Neural progenitor cell (in vitro differentiated cells): ENCODE data around the gene MICA. TPM values are rescaled to one million over a fixed set of nuclear protein-coding genes. Genes with fewer than 3 reads are reported as not detected.
"Not testable (repeated sequence)": the region's sequence is repeated elsewhere in the genome, so short reads cannot be mapped to it uniquely, and the experiment has no call there.

Experiments
- DNase-seq: peaks from one replicate; pipeline ENCODE4 v3.0.0-alpha.2; 2016; ENCODE audit warnings: low spot score
- H2AFZ ChIP-seq: fragments of 200-600 bp; sonication (generic); replicated peaks from 2 replicates; pipeline ENCODE4 v1.6.1; 2016; ENCODE audit warnings: antibody characterized with exemption
- H3F3A ChIP-seq: fragments of 200-600 bp; sonication (generic); 2 replicates; pipeline ENCODE4 v1.6.1; 2016; ENCODE audit warnings: antibody characterized with exemption, low read depth
- H3K27ac ChIP-seq: fragments of 200-600 bp; sonication (generic); 2 replicates; pipeline ENCODE4 v1.5.1; 2016; ENCODE audit warnings: mild to moderate bottlenecking
- H3K27me3 ChIP-seq: fragments of 200-600 bp; sonication (generic); 2 replicates; pipeline ENCODE4 v1.6.1; 2016; ENCODE audit warnings: mild to moderate bottlenecking, moderate library complexity
- H3K36me3 ChIP-seq: fragments of 200-600 bp; sonication (generic); 2 replicates; pipeline ENCODE4 v1.5.1; 2016
- H3K4me1 ChIP-seq: fragments of 200-600 bp; sonication (generic); 2 replicates; pipeline ENCODE4 v1.6.1; 2016; ENCODE audit warnings: mixed run types
- H3K4me2 ChIP-seq: fragments of 200-600 bp; sonication (generic); 2 replicates; pipeline ENCODE4 v1.6.1; 2016
- H3K4me3 ChIP-seq: fragments of 200-600 bp; sonication (generic); 2 replicates; pipeline ENCODE4 v1.5.1; 2016
- H3K79me2 ChIP-seq: fragments of 200-600 bp; sonication (generic); 2 replicates; pipeline ENCODE4 v1.6.1; 2016; ENCODE audit warnings: low read depth
- H3K9ac ChIP-seq: fragments of 200-600 bp; sonication (generic); 2 replicates; pipeline ENCODE4 v1.6.1; 2016
- H3K9me3 ChIP-seq: fragments of 200-600 bp; sonication (generic); 2 replicates; pipeline ENCODE4 v1.5.1; 2016; ENCODE audit warnings: low read depth
- H4K20me1 ChIP-seq: fragments of 200-600 bp; sonication (generic); 2 replicates; pipeline ENCODE4 v1.6.1; 2016; ENCODE audit warnings: low read depth
- H3K27ac Mint-ChIP-seq: 3 replicates; pipeline ENCODE4 v1.8.0; 2021; ENCODE audit warnings: mixed read lengths
- H3K27me3 Mint-ChIP-seq: 2 replicates; pipeline ENCODE4 v1.8.0; 2022; ENCODE audit warnings: low read depth, mild to moderate bottlenecking, inconsistent platforms, moderate library complexity, mixed read lengths; ENCODE audit not compliant: insufficient read depth
- H3K36me3 Mint-ChIP-seq: 3 replicates; pipeline ENCODE4 v1.8.0; 2021; ENCODE audit warnings: mixed read lengths
- H3K4me1 Mint-ChIP-seq: 3 replicates; pipeline ENCODE4 v1.8.0; 2021; ENCODE audit warnings: mixed read lengths
- H3K4me3 Mint-ChIP-seq: 3 replicates; pipeline ENCODE4 v1.8.0; 2021; ENCODE audit warnings: mild to moderate bottlenecking, moderate library complexity, mixed read lengths
- H3K9me3 Mint-ChIP-seq: 3 replicates; pipeline ENCODE4 v1.8.0; 2020; ENCODE audit warnings: mixed read lengths
- EZH2 ChIP-seq: fragments of 200-600 bp; sonication (generic); IDR thresholded peaks from 2 replicates; pipeline ENCODE4 v1.6.1; 2017; ENCODE audit warnings: antibody characterized with exemption, mild to moderate bottlenecking, moderate library complexity
- EZH2phosphoT487 ChIP-seq: fragments of 200-600 bp; sonication (generic); IDR thresholded peaks from 2 replicates; pipeline ENCODE4 v1.6.1; 2017; ENCODE audit warnings: antibody characterized with exemption
- total RNA-seq: library from RNA; depleted of rRNA; stranded (reverse); fragments of >200 nt; gene quantifications from 2 replicates; pipeline ENCODE4 v1.2.3, GENCODE V29; 2015; ENCODE audit warnings: low replicate concordance
- TF ChIP-seq, protein P1 (sequence below): fragments of 200-600 bp; sonication (generic); IDR thresholded peaks from 2 replicates; pipeline ENCODE4 v1.5.1; 2017; ENCODE audit warnings: antibody characterized with exemption, mild to moderate bottlenecking

The MICA gene
- total RNA-seq, 1 donor from 2014 or later, result 15.0 TPM

DNA sequence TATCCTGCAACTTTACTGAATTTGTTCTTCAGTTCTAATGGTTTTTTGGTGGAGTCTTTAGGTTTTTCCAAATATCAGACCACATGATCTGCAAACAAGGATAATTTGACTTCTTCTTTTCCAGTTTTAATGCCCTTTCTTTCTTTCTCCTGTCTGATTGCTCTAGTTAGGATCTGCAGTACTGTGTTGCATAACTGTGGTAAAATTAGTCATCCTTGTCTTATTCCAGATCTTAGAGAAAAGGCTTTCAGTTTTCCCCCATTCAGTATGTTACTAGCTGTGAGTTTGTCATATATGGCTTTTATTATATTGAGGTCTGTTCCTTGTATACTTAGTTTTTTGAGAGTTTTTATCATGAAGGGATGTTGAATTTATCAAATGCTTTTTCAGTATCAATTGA is 4.3 kb downstream of the MICA start:
- Histone ChIP-seq H3K36me3 (no peaks in the 10 kb centered on the region), H3K9ac (no peak overlapping the region), H3K4me3 (no peak overlapping the region), H2AFZ (no peak overlapping the region), H3F3A (peaks cover 11% of the 10 kb centered on the region), H4K20me1 (peaks cover 47% of the 10 kb centered on the region), H3K79me2 (peaks cover 55% of the 10 kb centered on the region), H3K27ac (no peak overlapping the region), H3K4me2 (no peak overlapping the region), H3K4me1 (peaks cover 11% of the 10 kb centered on the region), H3K9me3 (no peaks in the 10 kb centered on the region), H3K27me3 (peaks cover 3% of the 10 kb centered on the region)
- no peak overlapping the region for H3K27ac Mint-ChIP-seq
- H3K4me1 Mint-ChIP-seq, result peaks cover 15% of the 10 kb centered on the region
- H3K9me3 Mint-ChIP-seq, result peaks cover 7% of the 10 kb centered on the region
- H3K36me3 Mint-ChIP-seq, result peaks cover 5% of the 10 kb centered on the region
- H3K4me3 Mint-ChIP-seq, result no peak overlapping the region
- TF ChIP-seq, protein P1, sequence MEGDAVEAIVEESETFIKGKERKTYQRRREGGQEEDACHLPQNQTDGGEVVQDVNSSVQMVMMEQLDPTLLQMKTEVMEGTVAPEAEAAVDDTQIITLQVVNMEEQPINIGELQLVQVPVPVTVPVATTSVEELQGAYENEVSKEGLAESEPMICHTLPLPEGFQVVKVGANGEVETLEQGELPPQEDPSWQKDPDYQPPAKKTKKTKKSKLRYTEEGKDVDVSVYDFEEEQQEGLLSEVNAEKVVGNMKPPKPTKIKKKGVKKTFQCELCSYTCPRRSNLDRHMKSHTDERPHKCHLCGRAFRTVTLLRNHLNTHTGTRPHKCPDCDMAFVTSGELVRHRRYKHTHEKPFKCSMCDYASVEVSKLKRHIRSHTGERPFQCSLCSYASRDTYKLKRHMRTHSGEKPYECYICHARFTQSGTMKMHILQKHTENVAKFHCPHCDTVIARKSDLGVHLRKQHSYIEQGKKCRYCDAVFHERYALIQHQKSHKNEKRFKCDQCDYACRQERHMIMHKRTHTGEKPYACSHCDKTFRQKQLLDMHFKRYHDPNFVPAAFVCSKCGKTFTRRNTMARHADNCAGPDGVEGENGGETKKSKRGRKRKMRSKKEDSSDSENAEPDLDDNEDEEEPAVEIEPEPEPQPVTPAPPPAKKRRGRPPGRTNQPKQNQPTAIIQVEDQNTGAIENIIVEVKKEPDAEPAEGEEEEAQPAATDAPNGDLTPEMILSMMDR, result no peak
- TF ChIP-seq EZH2phosphoT487 (no peak), EZH2 (no peak)
- DNase-seq, result no peak
- peaks cover 3% of the 10 kb centered on the region for H3K27me3 Mint-ChIP-seq

DNA sequence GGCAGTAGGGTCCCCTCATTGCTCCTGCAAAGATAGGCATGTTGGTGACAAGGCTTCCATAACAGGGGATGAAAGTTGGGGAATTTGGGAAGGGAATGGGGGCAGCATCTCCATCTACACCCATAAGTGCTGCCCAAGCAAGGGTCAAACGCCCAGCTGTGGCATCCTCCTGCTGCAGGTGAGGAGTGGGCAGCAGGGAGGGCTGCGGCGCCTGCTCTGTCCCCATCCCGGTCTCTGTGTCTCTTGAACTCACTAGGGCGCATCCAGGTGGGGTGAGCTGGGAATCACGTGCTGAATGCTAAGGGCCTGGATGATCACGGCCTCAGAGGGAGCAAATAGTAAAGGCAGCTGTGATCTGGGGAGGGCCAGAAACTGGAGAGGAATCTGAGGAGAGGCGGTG is 9.1 kb downstream of the MICA start:
- Histone ChIP-seq H3K79me2 (peaks cover 21% of the 10 kb centered on the region), H3K27ac (no peak overlapping the region), H4K20me1 (peaks cover 18% of the 10 kb centered on the region), H2AFZ (no peak overlapping the region), H3K4me2 (no peak overlapping the region), H3F3A (no peaks in the 10 kb centered on the region), H3K9me3 (no peaks in the 10 kb centered on the region), H3K36me3 (no peaks in the 10 kb centered on the region), H3K27me3 (no peaks in the 10 kb centered on the region), H3K4me3 (no peak overlapping the region), H3K9ac (no peak overlapping the region), H3K4me1 (no peaks in the 10 kb centered on the region)
- Mint-ChIP-seq H3K27me3 (no peaks in the 10 kb centered on the region), H3K36me3 (peaks cover 12% of the 10 kb centered on the region), H3K27ac (no peak overlapping the region), H3K4me1 (peaks cover 5% of the 10 kb centered on the region), H3K4me3 (no peak overlapping the region), H3K9me3 (no peaks in the 10 kb centered on the region)
- DNase-seq, result no peak
- TF ChIP-seq EZH2, result no peak
- TF ChIP-seq, protein P1, result no peak
- no peak for TF ChIP-seq EZH2phosphoT487

DNA sequence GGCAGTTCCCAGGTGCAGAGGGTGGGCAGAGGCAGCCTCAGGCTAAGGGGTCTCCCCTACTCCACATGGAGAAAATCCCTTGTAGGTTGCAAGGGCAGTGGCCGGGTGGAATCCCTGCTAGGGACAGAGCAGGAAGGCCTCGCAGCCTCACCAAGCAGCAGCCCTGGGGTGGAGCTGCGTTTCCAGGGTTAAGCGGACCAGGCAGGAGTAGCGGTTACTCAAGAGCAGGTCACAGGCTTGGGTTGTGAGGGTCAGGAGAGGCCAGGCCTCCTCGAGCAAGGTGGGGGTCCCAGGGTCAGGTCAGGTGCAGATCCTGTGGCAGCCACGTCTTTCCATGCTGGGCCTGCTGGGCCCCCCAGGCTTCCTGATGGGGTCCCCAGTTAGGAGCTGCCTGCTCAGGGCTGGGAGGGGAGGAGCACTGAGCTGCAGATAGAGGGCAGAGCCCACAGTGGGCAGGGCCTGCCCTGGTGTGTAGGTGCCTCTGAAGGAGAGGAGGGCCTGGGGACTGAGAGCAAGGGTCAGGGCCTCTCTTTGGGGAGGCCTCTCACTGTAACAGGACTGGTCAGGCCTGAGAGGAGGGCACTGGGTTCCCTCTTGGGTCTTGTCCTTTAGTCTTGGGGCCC is 10.9 kb downstream of the MICA start:
- H3K4me3 Mint-ChIP-seq, H3K27me3 Mint-ChIP-seq, H3K36me3 ChIP-seq, H3K27ac ChIP-seq, H3K4me1 ChIP-seq, H3K4me3 ChIP-seq, H3F3A ChIP-seq, H3K4me2 ChIP-seq, H3K4me1 Mint-ChIP-seq, H3K27me3 ChIP-seq, H3K9me3 ChIP-seq, H3K9ac ChIP-seq, DNase-seq, H2AFZ ChIP-seq, H4K20me1 ChIP-seq, H3K27ac Mint-ChIP-seq, H3K9me3 Mint-ChIP-seq, H3K79me2 ChIP-seq: not testable (repeated sequence)
- peaks cover 12% of the 10 kb centered on the region for H3K36me3 Mint-ChIP-seq

DNA sequence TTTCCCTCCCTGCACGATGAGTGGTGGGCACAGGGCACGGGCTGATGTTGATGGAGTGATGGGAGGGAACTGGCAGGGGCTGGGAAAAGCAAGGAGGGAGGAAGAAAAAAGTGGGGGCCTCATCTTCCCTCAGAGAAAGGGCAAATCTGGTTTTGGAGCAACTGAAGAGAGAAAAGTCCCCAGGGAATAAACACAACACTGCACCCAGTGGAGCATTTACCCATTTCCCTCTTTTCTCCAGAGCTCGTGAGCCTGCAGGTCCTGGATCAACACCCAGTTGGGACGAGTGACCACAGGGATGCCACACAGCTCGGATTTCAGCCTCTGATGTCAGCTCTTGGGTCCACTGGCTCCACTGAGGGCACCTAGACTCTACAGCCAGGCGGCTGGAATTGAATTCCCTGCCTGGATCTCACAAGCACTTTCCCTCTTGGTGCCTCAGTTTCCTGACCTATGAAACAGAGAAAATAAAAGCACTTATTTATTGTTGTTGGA is 11.4 kb downstream of the MICA start:
- TF ChIP-seq EZH2phosphoT487 (no peak), EZH2 (no peak)
- TF ChIP-seq, protein P1, result no peak
- H3K79me2 ChIP-seq, result no peaks in the 10 kb centered on the region
- H3K27me3 ChIP-seq, result no peaks in the 10 kb centered on the region
- H3K36me3 ChIP-seq, result no peaks in the 10 kb centered on the region
- H3K4me3 Mint-ChIP-seq, result no peak overlapping the region
- H3K36me3 Mint-ChIP-seq, result peaks cover 12% of the 10 kb centered on the region
- no peak for DNase-seq
- H3K4me2 ChIP-seq, result no peak overlapping the region
- no peaks in the 10 kb centered on the region for H3K27me3 Mint-ChIP-seq
- no peak overlapping the region for H3K4me3 ChIP-seq
- H3K4me1 ChIP-seq, result no peaks in the 10 kb centered on the region
- no peak overlapping the region for H3K27ac ChIP-seq
- no peak overlapping the region for H2AFZ ChIP-seq
- no peaks in the 10 kb centered on the region for H3K9me3 Mint-ChIP-seq
- H3K27ac Mint-ChIP-seq, result no peak overlapping the region
- H3K9me3 ChIP-seq, result no peaks in the 10 kb centered on the region
- H4K20me1 ChIP-seq, result peaks cover 6% of the 10 kb centered on the region
- H3F3A ChIP-seq, result no peaks in the 10 kb centered on the region
- no peak overlapping the region for H3K9ac ChIP-seq
- H3K4me1 Mint-ChIP-seq, result peaks cover 5% of the 10 kb centered on the region
